Epidermal melanocyte (primary cell): ENCODE data around the gene RNPEPL1.
"Not testable (repeated sequence)": the region's sequence is repeated elsewhere in the genome, so short reads cannot be mapped to it uniquely, and the experiment has no call there.

Experiments
- DNase-seq: peaks from one replicate; pipeline ENCODE4 v3.0.0; 2011; ENCODE audit warnings: low spot score; ENCODE audit not compliant: insufficient read length

The RNPEPL1 gene

DNA sequence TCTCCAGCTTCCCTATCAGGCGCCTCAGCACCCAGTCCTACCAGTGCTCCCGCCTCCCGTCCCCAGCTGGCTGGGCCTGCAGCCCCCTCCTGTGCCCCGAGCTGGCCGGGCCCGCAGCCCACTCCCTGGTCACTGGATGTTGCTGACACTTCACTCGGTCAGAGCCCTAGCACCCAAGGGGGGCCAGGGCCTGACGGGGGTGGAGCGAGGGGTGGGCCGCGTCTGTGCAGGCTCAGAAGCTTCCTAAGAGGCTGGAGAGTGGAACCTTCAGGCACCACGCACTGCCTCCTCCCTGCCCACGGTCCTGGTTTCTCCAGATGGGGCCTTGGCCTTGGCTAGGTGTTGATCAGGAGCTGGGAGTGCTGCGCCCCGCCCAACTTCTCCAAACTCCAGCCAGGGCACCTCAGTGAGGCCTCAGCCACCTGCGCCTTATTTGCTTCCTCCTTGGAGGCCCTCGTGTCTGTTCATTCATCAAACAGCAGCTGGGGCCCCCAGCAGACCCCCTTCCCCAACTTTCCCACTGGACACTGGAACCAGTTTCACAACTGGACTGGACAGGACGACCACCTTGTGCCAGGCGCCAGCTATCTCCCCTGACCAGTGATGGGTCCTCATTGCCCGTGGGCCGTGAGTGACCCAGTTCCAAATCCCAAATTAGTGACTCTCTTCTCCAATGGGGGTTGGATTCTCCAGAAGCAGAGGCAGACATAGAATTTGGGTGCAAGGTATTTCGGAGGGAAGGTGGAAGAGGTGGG is 35.0 kb downstream of the RNPEPL1 start:
- DNase-seq = no peak

DNA sequence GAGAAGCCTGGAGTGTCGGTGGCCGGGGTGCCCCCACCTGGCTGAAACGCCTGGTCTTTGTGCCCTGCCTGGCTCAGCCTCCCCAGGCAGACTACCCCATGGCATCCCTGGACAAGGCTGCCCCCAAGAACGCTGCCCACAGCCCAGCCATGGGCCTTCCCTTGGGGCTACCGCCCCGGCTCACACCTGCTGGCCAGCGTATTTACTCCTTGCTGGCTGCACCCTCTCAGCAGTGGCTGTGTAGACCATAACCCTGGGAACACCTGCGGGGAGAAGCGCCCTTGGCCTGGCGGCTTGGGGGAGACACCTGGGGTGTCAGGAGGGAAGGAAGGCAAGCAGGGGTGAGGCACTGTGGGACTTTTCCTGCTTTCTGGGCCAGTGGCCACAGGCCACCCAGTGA is 35.6 kb downstream of the RNPEPL1 start:
- no peak for DNase-seq

DNA sequence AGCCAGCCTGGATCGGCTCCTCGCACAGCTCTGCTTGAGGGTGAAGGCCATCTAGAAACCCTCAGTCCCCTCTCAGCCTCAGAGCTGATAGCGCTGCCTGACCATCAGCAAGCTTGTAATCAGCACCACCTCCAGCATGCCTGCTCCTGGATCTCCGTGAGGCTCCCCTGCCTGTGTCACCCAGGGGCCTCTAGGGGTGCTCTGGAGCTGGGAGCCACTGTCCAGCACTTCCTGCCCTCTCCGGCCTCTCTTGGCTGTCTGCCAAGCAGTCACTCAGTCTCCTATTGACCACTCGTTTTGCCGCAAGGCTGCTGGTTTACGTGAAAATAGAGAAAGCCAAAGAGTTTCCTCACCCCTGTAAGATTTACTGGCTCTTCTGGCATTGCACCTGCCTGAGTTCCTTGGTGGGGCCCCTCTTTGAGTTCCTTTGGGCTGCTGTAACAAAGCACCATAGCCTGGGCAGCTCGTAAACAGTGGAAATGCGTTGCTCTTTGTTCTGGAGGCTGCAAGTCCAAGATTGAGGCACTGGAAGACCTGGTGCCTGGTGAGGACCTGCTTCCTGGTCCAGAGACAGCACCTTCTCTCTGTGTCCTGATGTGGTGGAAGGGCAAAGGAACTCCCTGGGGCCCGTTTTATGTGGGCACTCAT is 36.1 kb downstream of the RNPEPL1 start:
- peak; percentile 95 for DNase-seq

DNA sequence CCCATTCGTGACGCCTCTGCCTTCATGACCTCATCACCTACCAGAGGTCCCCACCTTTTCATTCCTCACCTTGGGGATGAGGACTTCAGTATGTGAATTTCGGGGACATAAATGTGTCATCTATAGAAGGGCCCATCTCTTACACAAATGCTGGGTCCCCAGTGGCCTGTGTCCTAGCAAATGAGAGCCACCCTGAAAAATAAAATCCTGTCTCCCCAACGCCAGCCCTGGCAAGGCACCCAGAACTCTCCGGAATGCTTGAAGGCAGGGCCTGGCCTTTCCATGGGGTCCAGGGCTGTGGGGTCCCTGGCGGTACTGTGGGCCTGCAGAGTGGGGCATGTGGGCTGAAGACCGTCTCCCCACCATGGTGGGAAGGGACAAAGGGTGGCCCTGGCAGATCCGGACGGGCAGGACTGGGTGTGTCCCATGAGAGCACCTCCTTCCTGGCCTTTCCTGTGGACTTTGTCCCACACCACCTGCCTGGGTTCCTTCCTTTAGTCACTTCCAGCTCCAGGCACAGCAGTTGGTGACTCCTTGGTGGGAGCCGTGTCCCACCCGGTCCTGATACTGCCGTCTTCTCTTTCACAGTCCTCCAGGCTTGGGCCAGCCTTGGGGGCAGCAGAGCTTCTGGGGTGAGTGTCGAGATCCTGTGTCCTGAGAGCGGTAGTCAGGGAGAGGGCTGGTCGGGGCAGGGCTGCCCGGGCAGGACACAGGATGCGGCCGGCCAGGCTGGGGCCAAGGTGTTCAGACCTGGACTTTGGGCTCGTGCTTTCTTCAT is 36.8 kb downstream of the RNPEPL1 start:
- DNase-seq = no peak

DNA sequence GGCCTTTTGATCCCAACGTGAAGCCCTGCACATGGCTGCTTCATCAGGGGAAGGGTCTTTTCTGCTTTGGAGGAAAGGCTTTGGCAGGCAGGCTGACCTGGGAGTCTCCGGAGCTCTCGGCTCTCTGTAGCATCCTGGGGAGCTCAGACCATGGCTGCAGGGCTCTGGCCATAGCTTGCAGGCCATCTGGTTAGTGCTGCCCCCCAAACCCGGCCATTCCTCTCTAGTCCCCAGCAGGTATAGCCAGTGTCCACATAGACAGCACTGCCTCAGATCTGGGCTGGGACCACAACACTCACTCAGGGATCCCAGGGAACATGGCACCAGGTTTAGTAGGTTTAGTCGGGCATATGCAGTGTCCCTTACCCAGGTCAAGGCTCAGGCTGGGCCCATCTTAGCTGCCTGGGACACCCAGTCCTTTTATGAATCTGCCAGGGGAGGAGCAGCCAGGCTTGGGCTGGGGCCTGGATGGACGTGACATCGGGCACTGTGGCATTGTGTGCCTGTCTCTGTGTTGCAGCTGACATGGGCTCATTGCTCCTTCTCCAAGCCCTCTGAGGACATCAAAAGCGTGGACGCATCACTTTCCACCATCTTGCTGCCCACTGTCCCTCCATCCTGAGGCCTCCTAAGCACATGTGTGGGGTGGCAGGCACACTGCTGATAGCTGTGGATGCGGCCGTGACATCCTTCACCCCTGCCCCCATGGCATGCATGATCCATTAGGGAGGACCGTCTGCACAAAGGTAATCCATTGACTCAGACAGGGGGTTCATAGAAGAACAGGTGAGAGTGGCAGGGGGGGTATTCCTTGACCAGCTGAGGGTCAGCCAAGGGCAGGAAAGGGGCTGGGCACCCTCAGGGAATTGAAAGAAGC is 37.8 kb downstream of the RNPEPL1 start:
- DNase-seq = no peak

DNA sequence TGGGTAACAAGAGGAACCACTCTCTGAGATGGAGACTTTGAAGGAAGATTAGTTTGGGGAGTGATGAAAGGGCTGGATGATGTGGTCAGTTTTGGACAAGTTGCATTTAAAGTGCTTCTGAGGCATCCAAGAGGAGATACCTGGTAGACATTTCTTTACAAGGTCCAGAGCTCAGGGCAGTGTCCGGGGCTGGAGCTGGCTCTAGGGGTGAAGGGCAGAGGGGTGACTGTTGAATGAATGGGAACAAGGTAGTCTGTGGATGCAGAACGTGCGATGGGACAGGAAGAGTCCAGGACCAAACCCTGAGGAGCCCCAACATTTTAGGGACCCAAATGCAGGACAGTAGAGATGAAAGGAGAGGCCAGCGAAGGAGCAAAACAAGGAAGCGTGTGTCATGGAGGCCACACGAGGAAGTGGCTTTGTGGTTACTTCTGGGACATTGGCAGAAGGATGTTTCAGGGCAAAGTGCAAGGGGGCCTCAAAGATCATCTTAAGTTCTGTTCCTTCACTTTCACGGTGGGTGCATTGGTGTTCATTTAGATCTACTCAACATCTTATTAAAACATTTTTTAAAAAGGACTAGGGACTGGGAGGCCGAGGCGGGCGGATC is 43.4 kb downstream of the RNPEPL1 start:
- no peak for DNase-seq

DNA sequence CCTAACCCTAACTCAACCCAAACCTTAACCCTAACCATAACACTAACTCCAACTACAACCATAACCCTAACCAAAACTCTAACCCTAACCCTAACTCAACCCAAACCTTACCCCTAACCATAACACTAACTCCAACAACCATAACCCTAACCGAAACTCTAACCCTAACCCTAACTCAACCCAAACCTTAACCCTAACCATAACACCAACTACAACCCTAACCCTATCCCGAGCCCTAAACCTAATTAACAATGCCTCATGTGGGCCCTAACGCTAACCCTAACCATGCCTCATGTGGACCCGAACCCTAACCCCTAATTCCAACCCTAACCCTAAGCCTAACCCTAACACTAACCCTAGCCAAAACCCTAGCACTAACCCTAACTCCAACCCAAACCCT is 45.5 kb downstream of the RNPEPL1 start:
- DNase-seq = no peak

DNA sequence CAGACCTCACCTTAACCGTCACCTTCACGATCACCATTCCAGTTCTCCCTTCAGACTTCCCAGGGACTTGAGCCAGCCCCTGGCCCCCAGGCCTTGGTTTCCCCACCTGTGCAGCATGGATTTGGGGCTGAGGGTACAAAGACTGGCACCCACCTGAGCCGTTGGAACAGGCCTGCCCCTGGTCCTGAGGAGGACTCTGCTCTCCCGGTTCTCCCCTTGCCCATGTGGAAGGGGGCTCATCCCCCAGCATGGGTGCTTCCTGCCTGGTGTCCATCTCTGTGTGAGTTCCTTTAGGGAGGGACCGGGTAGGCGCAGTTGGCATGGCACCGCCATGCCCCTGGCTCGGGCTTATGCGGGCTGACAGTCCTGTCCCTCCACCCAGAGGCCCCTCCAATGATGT is 46.1 kb downstream of the RNPEPL1 start:
- DNase-seq = no peak

DNA sequence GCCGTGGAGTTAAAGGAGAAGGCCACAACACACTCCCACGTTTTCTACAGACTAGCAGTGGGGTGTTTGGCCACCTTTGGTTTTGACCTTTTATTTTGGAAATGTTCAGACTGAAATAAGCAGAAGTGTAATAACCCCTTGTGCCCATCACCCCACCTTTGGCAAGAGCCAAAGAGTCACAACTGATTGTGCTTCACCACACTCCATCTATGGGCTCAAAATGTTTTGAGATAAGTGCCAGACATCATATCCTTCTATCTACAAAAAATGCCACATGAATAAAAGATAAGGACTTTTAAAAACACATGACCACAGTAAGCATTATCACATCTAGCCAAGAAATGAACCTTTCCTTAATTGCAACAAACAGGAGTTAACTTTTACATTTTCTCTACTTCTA is 47.1 kb downstream of the RNPEPL1 start:
- DNase-seq = no peak

DNA sequence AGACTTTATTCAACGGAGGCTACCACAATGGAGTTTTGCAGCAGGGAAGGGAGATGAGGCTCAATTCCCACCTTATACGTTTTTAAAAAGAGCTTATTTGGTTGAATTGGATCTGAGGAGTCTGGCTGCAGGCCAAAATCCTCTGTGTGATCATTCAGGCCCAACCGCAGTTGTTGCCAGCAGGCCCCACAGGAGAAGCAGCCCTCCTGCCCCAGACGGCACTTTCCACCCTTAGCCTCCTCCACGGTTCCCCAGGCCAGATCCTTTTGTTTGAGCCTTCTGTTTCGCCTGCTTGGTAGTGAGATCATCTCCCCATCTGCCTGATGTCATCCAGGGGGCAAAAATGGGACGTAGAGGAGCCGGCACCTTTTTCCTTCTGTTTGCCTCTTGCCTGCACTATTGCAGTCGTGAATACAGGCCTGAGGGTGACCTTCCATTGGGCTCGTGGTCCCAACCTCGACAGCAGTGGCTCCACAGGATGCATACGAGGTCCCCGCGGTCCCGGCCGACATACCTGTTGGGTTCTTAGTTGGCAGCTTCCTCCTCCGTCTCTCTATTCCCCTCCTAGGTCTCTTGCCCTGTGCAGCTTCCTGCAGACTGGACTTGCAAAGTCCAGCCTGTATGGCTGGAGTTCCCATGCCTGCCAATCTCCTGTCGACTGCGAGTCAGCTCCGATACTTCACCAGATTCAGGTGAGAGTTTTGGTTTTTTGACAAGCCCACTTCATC is 47.7 kb downstream of the RNPEPL1 start:
- DNase-seq = no peak

DNA sequence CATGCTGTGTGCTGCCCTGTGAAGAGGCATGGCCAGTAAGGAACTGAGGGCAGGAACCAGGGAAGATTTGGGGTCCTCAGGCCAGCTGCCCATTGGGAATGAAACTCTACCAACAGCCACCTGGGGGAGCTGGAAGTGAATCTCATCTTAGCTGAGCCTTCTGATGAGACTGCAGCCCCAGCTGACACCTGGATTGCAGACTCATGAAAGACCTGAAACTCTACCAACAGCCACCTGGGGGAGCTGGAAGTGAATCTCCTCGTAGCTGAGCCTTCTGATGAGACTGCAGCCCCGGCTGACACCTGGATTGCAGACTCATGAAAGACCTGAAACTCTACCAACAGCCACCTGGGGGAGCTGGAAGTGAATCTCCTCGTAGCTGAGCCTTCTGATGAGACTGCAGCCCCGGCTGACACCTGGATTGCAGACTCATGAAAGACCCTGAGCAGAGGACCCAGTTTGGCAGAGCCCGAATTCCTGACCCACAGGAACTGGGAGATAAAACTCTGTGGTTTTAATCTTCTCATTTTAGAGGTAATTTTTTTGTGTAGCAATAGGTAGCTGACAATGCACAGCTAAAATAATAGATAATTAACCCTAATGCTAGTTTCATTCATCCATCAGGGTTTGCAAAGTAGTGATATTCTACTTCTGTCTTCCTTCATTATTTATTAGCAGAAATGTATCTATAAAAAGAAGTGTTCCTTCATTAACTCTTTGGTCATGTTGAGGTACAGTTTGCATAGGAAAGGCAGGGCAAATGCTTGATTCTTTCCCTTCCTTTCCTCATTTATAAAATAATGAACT is 48.8 kb downstream of the RNPEPL1 start:
- DNase-seq = not testable (repeated sequence)

DNA sequence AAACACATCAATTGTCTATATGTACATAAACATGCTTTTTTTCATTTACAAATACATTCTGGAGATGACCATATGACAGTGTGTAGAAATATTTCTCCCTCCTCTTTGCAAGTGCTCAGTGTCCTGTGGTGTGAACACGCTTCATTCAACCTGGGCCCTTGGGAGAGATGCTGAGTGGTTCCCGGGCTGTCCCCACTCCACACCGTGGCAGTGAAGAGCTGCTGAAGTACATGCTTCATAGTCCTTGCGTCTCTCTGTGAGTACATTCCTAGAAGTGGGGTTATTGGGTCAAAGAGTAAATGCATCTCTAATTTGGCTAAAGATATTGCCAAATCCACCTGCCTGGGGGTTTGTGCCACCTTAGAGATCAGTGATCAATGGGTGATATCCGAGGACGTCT is 50.5 kb downstream of the RNPEPL1 start:
- no peak for DNase-seq

DNA sequence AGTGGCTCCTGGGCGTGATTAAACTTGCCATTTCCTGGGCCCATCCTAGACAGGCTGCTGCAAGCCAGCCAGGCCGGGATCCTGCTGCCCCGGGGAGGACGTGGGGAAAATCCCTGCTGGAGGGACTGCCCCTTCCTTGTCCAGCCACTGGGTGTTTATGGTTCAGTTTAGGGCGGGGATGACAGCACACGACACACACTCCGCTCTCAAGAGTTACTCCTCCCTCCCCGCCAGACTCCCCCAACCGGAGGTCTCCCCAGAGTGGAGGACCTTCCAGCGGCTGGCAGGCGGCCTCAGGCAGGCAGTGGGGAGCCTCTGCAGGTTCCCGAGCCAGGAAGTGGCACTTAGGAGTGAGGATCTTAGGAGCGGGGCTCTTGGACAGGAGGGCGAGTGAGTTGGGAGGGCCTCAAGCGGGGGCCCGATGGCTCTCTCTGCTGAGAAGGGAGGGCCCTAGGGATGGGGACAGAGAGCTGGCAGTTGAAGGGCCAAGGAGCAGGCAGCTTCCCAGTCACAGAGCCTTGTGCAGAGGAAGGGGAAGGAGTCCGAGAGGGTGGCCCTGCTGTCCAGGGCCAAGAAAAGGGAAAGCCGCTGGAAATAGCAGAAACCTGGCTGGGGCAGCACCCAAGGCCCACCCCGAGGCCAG is 51.3 kb downstream of the RNPEPL1 start:
- DNase-seq = no peak

DNA sequence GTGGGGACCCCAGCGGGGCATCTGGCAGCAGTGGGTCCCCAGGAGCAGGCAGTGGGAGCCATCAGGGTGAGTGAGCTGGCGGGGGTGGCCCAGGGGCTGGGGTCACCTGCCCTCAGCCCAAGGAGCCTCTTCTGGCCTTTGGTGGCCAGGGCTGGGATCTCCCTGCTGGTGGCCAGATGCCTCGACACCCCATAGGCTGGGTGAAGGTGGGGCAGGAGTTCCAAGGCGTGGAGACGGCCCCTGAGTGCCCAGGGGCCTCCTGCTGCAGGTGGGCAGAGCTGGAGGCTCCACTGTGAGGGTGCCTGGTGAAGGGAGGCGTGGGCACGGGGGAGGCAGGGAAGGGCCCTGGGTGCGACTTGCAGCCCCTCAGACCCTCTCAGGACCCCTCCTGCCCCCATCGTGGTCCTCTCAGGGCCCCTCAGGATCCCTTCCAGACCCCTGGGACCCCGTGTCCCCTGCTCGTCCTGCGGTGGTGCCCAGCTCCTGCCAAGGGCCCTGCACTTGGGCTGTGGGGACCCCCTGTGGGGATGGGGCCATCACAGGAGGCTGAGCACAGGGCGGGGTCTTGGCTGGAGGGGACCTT is 52.0 kb downstream of the RNPEPL1 start:
- no peak for DNase-seq

DNA sequence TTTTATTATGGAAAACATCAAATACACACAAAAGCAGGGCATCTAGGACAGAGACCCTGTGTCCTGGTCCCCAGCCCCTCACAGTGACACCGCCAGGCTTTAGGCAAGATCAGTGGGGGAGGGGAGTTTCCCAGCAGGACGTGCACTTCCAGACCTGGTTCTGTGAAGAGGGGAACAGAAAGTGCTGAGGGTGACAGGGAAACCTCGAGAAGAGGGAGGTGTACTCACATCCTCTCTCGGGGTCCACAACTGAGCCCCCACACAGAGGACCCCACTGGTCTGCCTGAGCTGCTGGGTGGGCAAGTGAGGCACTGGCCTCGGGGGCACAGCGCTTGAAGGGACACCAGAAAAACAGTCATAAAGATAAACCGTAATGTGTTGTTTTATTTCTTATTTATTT is 52.6 kb downstream of the RNPEPL1 start:
- DNase-seq = no peak

DNA sequence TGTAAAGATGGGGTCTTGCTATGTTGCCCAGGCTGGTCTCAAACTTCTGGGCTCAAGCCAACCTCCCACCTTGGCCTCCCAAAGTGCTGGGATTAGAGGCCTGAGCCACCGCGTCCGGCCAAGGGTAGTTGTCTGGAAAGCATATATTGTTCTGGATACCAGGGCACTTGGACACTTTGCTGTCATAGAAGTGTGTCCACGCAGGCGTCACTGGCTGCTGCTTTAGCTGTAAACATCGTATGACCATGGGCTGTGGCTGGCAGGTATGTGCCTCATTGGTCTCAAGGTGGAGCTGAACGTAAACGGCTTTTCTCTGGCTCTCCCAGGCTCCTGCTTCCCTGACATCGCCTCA is 53.8 kb downstream of the RNPEPL1 start:
- no peak for DNase-seq

DNA sequence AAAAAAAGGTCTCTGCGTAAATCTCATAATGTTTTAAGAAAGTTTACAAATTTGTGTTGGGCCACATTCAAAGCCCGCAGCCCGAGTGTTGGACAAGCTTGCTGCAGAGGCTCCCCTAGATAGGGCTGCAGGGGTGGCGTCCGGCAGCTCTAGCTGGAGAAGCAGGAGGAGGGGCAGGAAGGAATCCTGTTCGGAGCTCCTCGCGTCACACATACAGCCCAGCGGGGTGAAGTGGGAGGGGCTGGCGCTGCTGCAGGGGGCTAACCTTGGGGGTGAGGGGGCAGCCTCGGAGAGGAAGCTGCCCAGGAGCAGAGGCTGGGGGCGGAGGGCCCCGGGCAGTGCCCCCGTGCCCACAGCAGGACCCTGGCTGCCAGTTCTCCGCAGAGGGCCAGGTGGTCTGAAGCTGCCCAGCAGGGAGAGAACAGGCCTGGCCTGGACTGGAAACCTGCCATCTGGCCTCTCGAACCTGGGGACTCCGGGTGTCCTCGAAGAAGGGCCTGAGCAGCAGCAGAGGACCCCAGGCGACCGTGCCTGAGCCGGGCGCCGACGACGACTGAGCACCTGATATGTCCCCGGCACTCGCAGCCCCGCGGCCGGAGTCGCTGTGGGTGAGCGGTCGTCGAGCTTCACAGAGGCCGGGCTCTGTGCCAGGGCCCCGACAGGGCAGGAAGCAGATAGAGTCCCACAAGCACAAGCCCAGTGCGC is 54.4 kb downstream of the RNPEPL1 start:
- no peak for DNase-seq

DNA sequence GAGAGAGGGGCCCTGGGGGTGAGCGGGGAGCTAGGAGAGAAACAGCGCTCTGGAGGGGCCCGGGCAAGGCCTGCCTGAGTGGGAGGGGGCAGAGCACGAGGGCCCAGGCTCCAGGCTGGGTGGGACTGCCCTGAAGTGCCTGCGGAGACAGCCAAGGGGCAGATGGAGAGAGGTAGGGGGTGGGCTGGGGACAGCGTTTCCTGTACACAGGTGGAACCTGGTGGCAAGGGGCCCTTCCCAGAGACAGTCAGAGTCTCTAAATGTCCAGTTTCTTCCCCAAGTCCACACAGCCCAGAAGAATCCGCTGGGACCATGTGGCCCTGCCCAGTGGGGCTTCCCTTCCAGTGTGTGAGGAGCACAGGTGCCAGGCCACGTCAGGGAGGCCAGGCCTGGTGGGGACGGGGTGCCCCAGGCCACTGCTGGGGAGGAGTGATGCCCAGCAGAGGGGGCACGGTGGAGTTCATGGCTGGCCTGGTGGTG is 55.3 kb downstream of the RNPEPL1 start:
- no peak for DNase-seq
